Smooth muscle cell (in vitro differentiated cells): Measurements from ENCODE around the gene L3MBTL4. TPM values are rescaled to one million over a fixed set of nuclear protein-coding genes. Genes with fewer than 3 reads are reported as not detected.

Experiments used
- DNase-seq: peaks from one replicate; lab custom pipeline; 2025; ENCODE audit not compliant: unreplicated experiment; lab: John Stamatoyannopoulos, UW
- H2AFZ ChIP-seq: fragments of 200-600 bp; sonication (generic); 2 replicates; pipeline ENCODE4 v1.6.0; 2016; ENCODE audit warnings: antibody characterized with exemption, low read depth, mild to moderate bottlenecking
- H3F3A ChIP-seq: fragments of 200-600 bp; sonication (generic); 2 replicates; pipeline ENCODE4 v1.6.0; 2017; ENCODE audit warnings: antibody characterized with exemption, low read depth
- H3K27ac ChIP-seq: fragments of 200-600 bp; sonication (generic); 2 replicates; pipeline ENCODE4 v1.5.1; 2016; ENCODE audit warnings: low read depth, mild to moderate bottlenecking
- H3K27me3 ChIP-seq: fragments of 200-600 bp; sonication (generic); 2 replicates; pipeline ENCODE4 v1.6.1; 2016; ENCODE audit warnings: low read depth, mild to moderate bottlenecking
- H3K36me3 ChIP-seq: fragments of 200-600 bp; sonication (generic); 2 replicates; pipeline ENCODE4 v1.5.1; 2016; ENCODE audit warnings: low read depth
- H3K4me1 ChIP-seq: fragments of 200-600 bp; sonication (generic); 2 replicates; pipeline ENCODE4 v1.5.1; 2016; ENCODE audit warnings: low read depth
- H3K4me2 ChIP-seq: fragments of 200-600 bp; sonication (generic); 2 replicates; pipeline ENCODE4 v1.6.0; 2016; ENCODE audit warnings: mild to moderate bottlenecking
- H3K4me3 ChIP-seq: fragments of 200-600 bp; sonication (generic); 2 replicates; pipeline ENCODE4 v1.5.1; 2016; ENCODE audit warnings: mild to moderate bottlenecking
- H3K79me2 ChIP-seq: fragments of 200-600 bp; sonication (generic); 2 replicates; pipeline ENCODE4 v1.6.0; 2016; ENCODE audit warnings: low read depth, mild to moderate bottlenecking
- H3K9ac ChIP-seq: fragments of 200-600 bp; sonication (generic); 2 replicates; pipeline ENCODE4 v1.6.0; 2016; ENCODE audit warnings: low read depth
- H3K9me3 ChIP-seq: fragments of 200-600 bp; sonication (generic); replicated peaks from 2 replicates; pipeline ENCODE4 v1.5.1; 2016; ENCODE audit warnings: low read depth
- H4K20me1 ChIP-seq: fragments of 200-600 bp; sonication (generic); 2 replicates; pipeline ENCODE4 v1.6.0; 2016; ENCODE audit warnings: low read depth
- WGBS: methylation state at CpG from one replicate; pipeline ENCODE4 v1.1.7; 2016; ENCODE audit warnings: low lambda C conversion rate; 5-methylcytosine and 5-hydroxymethylcytosine counted together
- polyA plus RNA-seq: library from polyadenylated mRNA; unstranded; fragments of >200 nt; fragmentation: Nextera tagmentation; extraction: Ambion mirVana; gene quantifications from 2 replicates; pipeline ENCODE4 v1.2.1, GENCODE V29; 2016
- total RNA-seq: library from RNA; depleted of rRNA; stranded (reverse); fragments of >200 nt; gene quantifications from 2 replicates; pipeline ENCODE4 v1.2.3, GENCODE V29; 2014
- TF ChIP-seq, protein P1 (sequence below): fragments of 200-600 bp; sonication (generic); IDR thresholded peaks from 2 replicates; pipeline ENCODE4 v1.5.1; 2017; ENCODE audit warnings: borderline replicate concordance, mild to moderate bottlenecking, antibody characterized with exemption; ENCODE audit not compliant: insufficient read depth, poor library complexity, severe bottlenecking

L3MBTL4 gene
- total and polyA plus RNA-seq, 2 experiments from 2014 or later = 3.4 TPM; not detected in 1

DNA sequence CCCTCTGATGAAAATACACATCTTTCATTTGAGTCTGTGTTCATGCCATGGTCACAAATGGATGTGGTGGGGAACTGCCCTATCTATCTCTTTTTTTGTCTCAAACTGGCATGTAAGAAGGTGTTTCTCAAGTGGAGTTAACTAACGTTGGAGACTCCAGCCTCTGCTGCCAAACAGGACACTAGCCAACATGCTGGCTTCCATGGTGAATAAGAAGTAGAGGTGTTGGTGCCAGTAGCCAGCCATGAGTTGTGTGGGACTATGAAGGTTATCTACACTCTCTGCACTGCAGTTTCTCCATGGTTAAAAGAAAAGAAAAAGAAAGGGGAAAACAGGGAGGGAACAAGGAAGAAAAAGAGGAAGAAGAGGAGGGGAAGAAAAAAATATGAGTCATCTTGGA, 370.4 kb downstream of the L3MBTL4 start:
- 83% methylated on average over 1 of the region's 1 CpG for WGBS
- H3K79me2 ChIP-seq = no peaks in the 10 kb centered on the region

DNA sequence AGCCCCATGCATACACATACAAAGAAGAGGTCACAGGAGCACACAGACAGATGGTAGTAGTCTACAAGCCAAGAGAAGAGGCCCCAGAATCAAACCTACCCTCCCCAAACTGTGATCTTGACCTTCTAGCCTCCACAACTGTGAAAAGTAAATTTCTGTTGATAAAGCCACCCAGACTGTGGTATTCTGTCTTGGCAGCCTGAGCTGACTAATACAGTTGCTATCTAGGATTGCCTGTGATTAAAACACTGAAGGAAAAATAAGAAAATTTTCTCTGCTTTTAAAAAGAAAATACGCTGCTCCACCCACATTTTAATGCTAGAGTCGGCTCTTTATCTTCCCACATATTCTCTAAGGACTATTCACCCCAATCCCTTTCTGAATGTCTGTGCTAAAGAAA, 375.7 kb downstream of the L3MBTL4 start:
- no peaks in the 10 kb centered on the region for H4K20me1 ChIP-seq
- H3K4me3 ChIP-seq = no peak overlapping the region
- H3K36me3 ChIP-seq = no peaks in the 10 kb centered on the region
- H3K79me2 ChIP-seq = no peaks in the 10 kb centered on the region
- H3K9me3 ChIP-seq = no peaks in the 10 kb centered on the region
- no peak overlapping the region for H3K9ac ChIP-seq
- no peaks in the 10 kb centered on the region for H3K27me3 ChIP-seq
- peaks cover 7% of the 10 kb centered on the region for H3K4me1 ChIP-seq
- TF ChIP-seq, protein P1, sequence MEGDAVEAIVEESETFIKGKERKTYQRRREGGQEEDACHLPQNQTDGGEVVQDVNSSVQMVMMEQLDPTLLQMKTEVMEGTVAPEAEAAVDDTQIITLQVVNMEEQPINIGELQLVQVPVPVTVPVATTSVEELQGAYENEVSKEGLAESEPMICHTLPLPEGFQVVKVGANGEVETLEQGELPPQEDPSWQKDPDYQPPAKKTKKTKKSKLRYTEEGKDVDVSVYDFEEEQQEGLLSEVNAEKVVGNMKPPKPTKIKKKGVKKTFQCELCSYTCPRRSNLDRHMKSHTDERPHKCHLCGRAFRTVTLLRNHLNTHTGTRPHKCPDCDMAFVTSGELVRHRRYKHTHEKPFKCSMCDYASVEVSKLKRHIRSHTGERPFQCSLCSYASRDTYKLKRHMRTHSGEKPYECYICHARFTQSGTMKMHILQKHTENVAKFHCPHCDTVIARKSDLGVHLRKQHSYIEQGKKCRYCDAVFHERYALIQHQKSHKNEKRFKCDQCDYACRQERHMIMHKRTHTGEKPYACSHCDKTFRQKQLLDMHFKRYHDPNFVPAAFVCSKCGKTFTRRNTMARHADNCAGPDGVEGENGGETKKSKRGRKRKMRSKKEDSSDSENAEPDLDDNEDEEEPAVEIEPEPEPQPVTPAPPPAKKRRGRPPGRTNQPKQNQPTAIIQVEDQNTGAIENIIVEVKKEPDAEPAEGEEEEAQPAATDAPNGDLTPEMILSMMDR = no peak
- no peaks in the 10 kb centered on the region for H3F3A ChIP-seq
- peak overlapping the region; percentile 71 for H3K4me2 ChIP-seq
- H2AFZ ChIP-seq = no peak overlapping the region
- H3K27ac ChIP-seq = peak overlapping the region; percentile 13
- WGBS = 32% methylated on average over 2 of the region's 2 CpGs
- DNase-seq = no peak

More for the DNA sequence above, 370.4 kb downstream of the L3MBTL4 start:
- DNase-seq = no peak
- TF ChIP-seq, protein P1 = no peak
- Histone ChIP-seq H3K27ac (no peak overlapping the region), H3K4me1 (peaks cover 2% of the 10 kb centered on the region), H3K4me2 (no peak overlapping the region), H3K27me3 (peaks cover 27% of the 10 kb centered on the region), H4K20me1 (no peaks in the 10 kb centered on the region), H3K36me3 (no peaks in the 10 kb centered on the region), H3K4me3 (no peak overlapping the region), H3K9me3 (no peaks in the 10 kb centered on the region), H3F3A (no peaks in the 10 kb centered on the region), H3K9ac (no peak overlapping the region), H2AFZ (no peak overlapping the region)

DNA sequence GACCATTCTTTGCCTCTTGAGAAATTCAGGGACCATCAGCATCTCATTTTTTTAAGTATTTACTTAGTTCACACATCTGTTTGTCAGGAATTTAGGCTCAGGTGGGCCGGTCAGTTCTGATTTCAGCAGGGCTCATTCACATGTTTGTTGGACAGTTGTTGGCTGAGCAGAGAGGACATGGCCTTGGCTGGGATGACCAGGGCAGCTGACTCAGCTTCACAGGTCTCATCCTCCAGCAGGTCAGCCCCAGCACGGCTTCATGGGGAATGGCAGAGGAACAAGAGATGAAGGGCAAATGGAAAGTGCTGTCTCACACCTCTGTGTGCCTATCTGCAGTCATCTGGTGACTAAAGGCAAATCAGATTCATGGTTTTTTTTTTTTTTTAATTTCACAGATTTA, 383.3 kb downstream of the L3MBTL4 start:
- Histone ChIP-seq H3K27me3 (peaks cover 26% of the 10 kb centered on the region), H4K20me1 (no peaks in the 10 kb centered on the region), H3K4me3 (no peak overlapping the region), H3K27ac (no peak overlapping the region), H3K79me2 (no peaks in the 10 kb centered on the region), H2AFZ (no peak overlapping the region), H3K4me1 (no peaks in the 10 kb centered on the region), H3F3A (no peaks in the 10 kb centered on the region), H3K9ac (no peak overlapping the region), H3K9me3 (no peaks in the 10 kb centered on the region), H3K4me2 (no peak overlapping the region), H3K36me3 (no peaks in the 10 kb centered on the region)
- DNase-seq = no peak
- TF ChIP-seq, protein P1 = no peak
- 85% methylated on average over 2 of the region's 2 CpGs for WGBS

DNA sequence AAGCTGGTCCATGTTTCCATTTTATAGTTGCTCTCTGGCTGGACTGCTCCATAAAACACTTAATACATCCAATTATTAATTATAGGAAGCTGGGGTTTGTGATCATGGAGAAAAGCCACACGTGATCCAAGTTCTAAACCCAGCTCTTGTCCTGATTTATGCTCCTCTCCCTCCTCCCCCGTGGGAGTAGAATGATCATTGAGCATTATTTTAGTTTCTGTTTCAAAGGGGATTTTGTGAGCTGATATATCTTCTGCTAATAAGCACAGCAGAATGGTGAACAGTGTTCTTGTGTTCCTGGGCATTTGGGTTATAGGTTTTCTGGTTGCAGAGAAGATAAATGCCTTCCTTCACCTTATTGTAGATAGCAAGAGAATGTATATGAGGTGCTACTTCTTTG, 383.7 kb downstream of the L3MBTL4 start:
- WGBS = 79% methylated on average over 2 of the region's 2 CpGs
- Histone ChIP-seq H3F3A (no peaks in the 10 kb centered on the region), H3K4me3 (no peak overlapping the region), H3K4me1 (no peaks in the 10 kb centered on the region), H3K36me3 (no peaks in the 10 kb centered on the region), H2AFZ (no peak overlapping the region), H3K9ac (no peak overlapping the region), H3K9me3 (no peaks in the 10 kb centered on the region), H3K79me2 (no peaks in the 10 kb centered on the region), H4K20me1 (no peaks in the 10 kb centered on the region), H3K27me3 (peaks cover 26% of the 10 kb centered on the region), H3K4me2 (no peak overlapping the region), H3K27ac (no peak overlapping the region)
- no peak for DNase-seq
- TF ChIP-seq, protein P1 = no peak
